ENCODE measurements around the gene STRA8. TPM values are rescaled to one million over a fixed set of nuclear protein-coding genes. Genes with fewer than 3 reads are reported as not detected.

STRA8 gene
- total and polyA plus RNA-seq, 2 of the 13 experiments (the other 11 are each of a cell fraction or from before 2014, with no cell fraction given), result not detected

DNA sequence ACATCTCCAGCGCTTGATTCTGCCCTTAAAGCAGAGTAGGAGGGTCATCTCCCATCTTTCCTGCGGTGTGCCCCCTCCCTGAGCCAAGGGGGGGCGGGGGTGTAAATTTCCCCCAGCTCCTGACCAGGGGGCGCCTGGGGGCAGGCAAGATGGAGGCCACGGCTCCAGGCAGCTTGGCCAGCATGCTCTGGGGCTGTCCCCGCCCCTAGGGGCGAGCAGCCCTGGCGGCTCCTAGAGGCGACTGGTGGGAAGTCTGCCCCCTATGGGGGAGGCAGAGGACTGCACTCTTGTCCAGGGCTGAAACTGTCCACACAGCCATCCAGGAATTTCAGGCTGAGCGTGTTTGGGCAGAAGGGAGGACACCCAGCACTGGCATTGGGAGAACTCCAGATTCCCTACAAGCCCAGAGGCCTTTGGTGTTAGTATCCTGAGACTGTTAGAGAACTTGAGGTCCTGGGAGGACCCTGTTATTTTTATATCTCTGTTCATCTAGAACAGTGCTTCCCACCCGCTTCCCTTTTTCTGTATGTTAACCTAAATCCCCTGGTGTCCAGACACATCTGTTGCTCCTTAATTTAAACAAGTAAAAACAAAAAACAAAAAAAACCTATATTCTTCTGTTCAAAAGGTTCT, 4.6 kb downstream of the STRA8 start (continued):
- TF ChIP-seq, protein P1, sequence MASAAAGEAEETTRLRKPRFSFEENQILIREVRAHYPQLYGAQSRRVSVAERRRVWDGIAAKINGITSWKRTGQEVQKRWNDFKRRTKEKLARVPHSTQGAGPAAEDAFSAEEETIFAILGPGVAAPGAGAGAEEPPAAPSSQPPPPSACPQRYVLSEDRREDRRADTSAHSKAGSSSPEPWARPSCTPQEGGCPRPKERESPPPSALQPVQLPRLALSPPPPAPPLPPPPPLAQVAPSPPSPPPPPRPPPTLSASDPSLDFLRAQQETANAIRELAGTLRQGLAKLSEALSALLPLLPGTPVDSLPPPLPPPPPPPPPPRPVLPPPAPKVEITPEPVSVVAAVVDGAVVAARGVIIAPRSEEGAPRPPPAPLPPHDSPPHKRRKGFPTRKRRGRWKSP (CRISPR knock-in tag; IDR thresholded peaks at IDR 0.05), result no peak
- TF ChIP-seq TAF15 (IDR thresholded peaks at IDR 0.05; ENCODE audit: low read depth, low read length, poor library complexity, severe bottlenecking) (no peak), ZNF451 (CRISPR knock-in tag; IDR thresholded peaks at IDR 0.05) (no peak), ZNF136 (CRISPR knock-in tag; IDR thresholded peaks at IDR 0.05; ENCODE audit: low read depth) (no peak), HOXA5 (CRISPR knock-in tag; IDR thresholded peaks at IDR 0.05) (no peak), ZNF234 (CRISPR knock-in tag; conservative IDR thresholded peaks at IDR 0.05) (no peak), ZNF143 (CRISPR knock-in tag; IDR thresholded peaks at IDR 0.05) (peak; percentile 69), JDP2 (CRISPR knock-in tag; IDR thresholded peaks at IDR 0.05; ENCODE audit: borderline replicate concordance) (no peak), ZNF17 (CRISPR knock-in tag; IDR thresholded peaks at IDR 0.05) (no peak), CAMTA2 (CRISPR knock-in tag; IDR thresholded peaks at IDR 0.05; ENCODE audit: borderline replicate concordance) (no peak), CHD4 (IDR thresholded peaks at IDR 0.05; ENCODE audit: borderline replicate concordance, low read length) (no peak), SMAD3 (CRISPR knock-in tag; IDR thresholded peaks at IDR 0.05) (no peak), MXD4 (CRISPR knock-in tag; IDR thresholded peaks at IDR 0.05) (no peak), ZMYM4 (CRISPR knock-in tag; IDR thresholded peaks at IDR 0.05) (peak; percentile 65), AGO2 (optimal IDR thresholded peaks at IDR 0.05; ENCODE audit: low read depth, low read length) (no peak)
- TF ChIP-seq, protein P2, sequence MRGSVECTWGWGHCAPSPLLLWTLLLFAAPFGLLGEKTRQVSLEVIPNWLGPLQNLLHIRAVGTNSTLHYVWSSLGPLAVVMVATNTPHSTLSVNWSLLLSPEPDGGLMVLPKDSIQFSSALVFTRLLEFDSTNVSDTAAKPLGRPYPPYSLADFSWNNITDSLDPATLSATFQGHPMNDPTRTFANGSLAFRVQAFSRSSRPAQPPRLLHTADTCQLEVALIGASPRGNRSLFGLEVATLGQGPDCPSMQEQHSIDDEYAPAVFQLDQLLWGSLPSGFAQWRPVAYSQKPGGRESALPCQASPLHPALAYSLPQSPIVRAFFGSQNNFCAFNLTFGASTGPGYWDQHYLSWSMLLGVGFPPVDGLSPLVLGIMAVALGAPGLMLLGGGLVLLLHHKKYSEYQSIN (CRISPR knock-in tag; IDR thresholded peaks at IDR 0.05; ENCODE audit: borderline replicate concordance), result no peak
- TF ChIP-seq, protein P3, sequence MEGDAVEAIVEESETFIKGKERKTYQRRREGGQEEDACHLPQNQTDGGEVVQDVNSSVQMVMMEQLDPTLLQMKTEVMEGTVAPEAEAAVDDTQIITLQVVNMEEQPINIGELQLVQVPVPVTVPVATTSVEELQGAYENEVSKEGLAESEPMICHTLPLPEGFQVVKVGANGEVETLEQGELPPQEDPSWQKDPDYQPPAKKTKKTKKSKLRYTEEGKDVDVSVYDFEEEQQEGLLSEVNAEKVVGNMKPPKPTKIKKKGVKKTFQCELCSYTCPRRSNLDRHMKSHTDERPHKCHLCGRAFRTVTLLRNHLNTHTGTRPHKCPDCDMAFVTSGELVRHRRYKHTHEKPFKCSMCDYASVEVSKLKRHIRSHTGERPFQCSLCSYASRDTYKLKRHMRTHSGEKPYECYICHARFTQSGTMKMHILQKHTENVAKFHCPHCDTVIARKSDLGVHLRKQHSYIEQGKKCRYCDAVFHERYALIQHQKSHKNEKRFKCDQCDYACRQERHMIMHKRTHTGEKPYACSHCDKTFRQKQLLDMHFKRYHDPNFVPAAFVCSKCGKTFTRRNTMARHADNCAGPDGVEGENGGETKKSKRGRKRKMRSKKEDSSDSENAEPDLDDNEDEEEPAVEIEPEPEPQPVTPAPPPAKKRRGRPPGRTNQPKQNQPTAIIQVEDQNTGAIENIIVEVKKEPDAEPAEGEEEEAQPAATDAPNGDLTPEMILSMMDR (CRISPR knock-in tag; IDR thresholded peaks at IDR 0.05), result peak; percentile 68
- TF ChIP-seq, protein P4, sequence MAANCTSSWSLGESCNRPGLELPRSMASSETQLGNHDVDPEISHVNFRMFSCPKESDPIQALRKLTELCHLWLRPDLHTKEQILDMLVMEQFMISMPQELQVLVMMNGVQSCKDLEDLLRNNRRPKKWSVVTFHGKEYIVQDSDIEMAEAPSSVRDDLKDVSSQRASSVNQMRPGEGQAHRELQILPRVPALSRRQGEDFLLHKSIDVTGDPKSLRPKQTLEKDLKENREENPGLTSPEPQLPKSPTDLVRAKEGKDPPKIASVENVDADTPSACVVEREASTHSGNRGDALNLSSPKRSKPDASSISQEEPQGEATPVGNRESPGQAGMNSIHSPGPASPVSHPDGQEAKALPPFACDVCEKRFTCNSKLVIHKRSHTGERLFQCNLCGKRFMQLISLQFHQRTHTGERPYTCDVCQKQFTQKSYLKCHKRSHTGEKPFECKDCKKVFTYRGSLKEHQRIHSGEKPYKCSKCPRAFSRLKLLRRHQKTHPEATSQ (CRISPR knock-in tag; IDR thresholded peaks at IDR 0.05; ENCODE audit: borderline replicate concordance), result no peak
- TF ChIP-seq, protein P5, sequence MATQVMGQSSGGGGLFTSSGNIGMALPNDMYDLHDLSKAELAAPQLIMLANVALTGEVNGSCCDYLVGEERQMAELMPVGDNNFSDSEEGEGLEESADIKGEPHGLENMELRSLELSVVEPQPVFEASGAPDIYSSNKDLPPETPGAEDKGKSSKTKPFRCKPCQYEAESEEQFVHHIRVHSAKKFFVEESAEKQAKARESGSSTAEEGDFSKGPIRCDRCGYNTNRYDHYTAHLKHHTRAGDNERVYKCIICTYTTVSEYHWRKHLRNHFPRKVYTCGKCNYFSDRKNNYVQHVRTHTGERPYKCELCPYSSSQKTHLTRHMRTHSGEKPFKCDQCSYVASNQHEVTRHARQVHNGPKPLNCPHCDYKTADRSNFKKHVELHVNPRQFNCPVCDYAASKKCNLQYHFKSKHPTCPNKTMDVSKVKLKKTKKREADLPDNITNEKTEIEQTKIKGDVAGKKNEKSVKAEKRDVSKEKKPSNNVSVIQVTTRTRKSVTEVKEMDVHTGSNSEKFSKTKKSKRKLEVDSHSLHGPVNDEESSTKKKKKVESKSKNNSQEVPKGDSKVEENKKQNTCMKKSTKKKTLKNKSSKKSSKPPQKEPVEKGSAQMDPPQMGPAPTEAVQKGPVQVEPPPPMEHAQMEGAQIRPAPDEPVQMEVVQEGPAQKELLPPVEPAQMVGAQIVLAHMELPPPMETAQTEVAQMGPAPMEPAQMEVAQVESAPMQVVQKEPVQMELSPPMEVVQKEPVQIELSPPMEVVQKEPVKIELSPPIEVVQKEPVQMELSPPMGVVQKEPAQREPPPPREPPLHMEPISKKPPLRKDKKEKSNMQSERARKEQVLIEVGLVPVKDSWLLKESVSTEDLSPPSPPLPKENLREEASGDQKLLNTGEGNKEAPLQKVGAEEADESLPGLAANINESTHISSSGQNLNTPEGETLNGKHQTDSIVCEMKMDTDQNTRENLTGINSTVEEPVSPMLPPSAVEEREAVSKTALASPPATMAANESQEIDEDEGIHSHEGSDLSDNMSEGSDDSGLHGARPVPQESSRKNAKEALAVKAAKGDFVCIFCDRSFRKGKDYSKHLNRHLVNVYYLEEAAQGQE (IDR thresholded peaks at IDR 0.05; ENCODE audit: borderline replicate concordance in 1 of 2, low read depth in 1 of 2, low read length in 2 of 2), result no peak
